Kidney (tissue), 14 donors: ENCODE results near the gene PLEKHH1. TPM values are rescaled to one million over a fixed set of nuclear protein-coding genes. Genes with fewer than 3 reads are reported as not detected.

Source experiments
- DNase-seq, 5 donors: peaks; one replicate each; pipeline ENCODE4 v3.0.0-alpha.2; 2013 to 2020
- FAIRE-seq: peaks from 2 replicates; lab custom pipeline; 2012; peaks lifted over from hg19 to GRCh38; lab: Jason Lieb, UNC
- H3K27ac ChIP-seq, 2 donors: one replicate each; pipeline ENCODE4 v1.7.0; 2013; ENCODE audit warnings: low read depth in 2 of 2, low read length in 2 of 2, inconsistent platforms in 1 of 2
- H3K27me3 ChIP-seq: one replicate; pipeline ENCODE4 v1.7.1; 2013; ENCODE audit warnings: low read length, inconsistent platforms; ENCODE audit not compliant: control insufficient read depth, insufficient read depth
- H3K36me3 ChIP-seq, 3 donors: one replicate each; pipeline versions ENCODE4 v1.7.0 to v1.7.1; 2013; ENCODE audit warnings: low read length in 3 of 3, control low read depth in 1 of 3, inconsistent platforms in 1 of 3; ENCODE audit not compliant: insufficient read depth in 3 of 3, control insufficient read depth in 2 of 3
- H3K4me1 ChIP-seq, 3 donors: one replicate each; pipeline versions ENCODE4 v1.7.0 to v1.7.1; 2013; ENCODE audit warnings: low read length in 3 of 3, inconsistent platforms in 1 of 3, low read depth in 1 of 3; ENCODE audit not compliant: control insufficient read depth in 2 of 3, insufficient read depth in 2 of 3
- H3K4me3 ChIP-seq, 3 donors: one replicate each; pipeline versions ENCODE4 v1.7.0 to v1.8.1; 2013; ENCODE audit warnings: low read length in 3 of 3, control low read depth in 1 of 3, inconsistent platforms in 1 of 3
- H3K9ac ChIP-seq, 3 donors: one replicate each; pipeline versions ENCODE4 v1.7.0 to v1.7.1; 2013; ENCODE audit warnings: low read length in 3 of 3, control low read depth in 1 of 3, inconsistent platforms in 1 of 3
- H3K9me3 ChIP-seq, 3 donors: one replicate each; pipeline versions ENCODE4 v1.7.0 to v1.7.1; 2013; ENCODE audit warnings: low read length in 3 of 3, control low read depth in 1 of 3, inconsistent platforms in 1 of 3; ENCODE audit not compliant: control insufficient read depth in 2 of 3, insufficient read depth in 1 of 3
- intact Hi-C: fragments of 100-400 bp; cut with DNase I; formaldehyde crosslinking; loops from one replicate; pipeline ENCODE4 v1.11.1; 2022
- polyA plus RNA-seq: library from polyadenylated mRNA; stranded (reverse); fragments of 350-450 nt; fragmentation: Illumina TruSeq; extraction: RNeasy Lipid Tissue Mini Kit (QIAGEN cat#74804); gene quantifications from one replicate; pipeline ENCODE4 v1.2.3, GENCODE V29; 2014; ENCODE audit warnings: low read depth, low replicate concordance; ENCODE audit not compliant: insufficient read depth
- total RNA-seq: library from RNA; stranded (reverse); fragmentation: NEBNext Ultra II Directional; extraction: Animal tissue kit (Norgen Biotek cat#: 25700); gene quantifications from one replicate; pipeline ENCODE4 v1.2.1, GENCODE V29; 2021
- TF ChIP-seq, protein P1 (sequence below): IDR thresholded peaks from 3 replicates; pipeline ENCODE4 v1.5.1; 2012; ENCODE audit warnings: mild to moderate bottlenecking, moderate library complexity, borderline replicate concordance; ENCODE audit not compliant: insufficient read depth; ENCODE audit errors: extremely low read depth
- donor health status: control.
- donor health status: control.
- donor health status: control.
- donor health status: control.
- donor health status: control.
- donor health status: DM: yes; HTN: yes; CAD: no.
- donor health status: Normal renal cell carcinoma (clear cell type).

Gene PLEKHH1
- total and polyA plus RNA-seq, 2 donors from 2014 or later: 9.1 to 26.2 TPM

DNA sequence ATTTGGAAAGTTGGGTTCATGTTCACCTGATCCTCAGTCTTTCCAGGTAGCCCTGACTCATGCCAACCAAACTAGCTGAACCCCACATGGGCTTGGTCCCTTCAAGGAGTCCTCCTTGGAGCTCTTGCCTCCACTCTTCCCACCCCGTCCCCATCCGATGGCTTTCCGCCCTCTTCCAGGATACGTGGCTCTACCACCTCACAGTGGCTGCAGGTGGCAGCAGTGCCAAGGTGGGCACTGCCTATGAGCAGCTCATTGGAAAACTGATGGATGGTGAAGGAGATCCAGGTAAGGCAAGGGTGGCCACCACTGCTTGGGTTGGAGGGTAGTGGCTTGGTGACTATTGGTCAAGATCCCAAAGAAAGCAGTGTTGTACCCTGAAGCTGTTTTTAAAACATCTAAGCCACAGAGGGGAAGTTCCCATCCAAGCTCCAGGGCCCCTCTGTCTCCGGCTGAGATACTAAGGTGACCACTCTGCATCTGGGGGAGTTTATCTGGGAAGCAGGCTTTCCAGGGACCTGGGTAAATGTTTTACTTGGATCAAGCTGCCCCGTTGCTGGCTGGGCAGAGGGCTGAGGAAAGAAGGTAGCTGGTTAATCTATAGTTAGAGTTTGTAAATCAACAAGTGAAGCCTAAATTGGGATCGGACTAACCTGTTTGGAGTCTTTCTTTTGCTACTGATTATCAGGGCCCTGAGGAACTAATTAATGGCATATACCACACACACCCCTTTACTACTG lies 43.3 kb downstream of the PLEKHH1 start:
- Histone ChIP-seq H3K27me3 (no peaks in the 10 kb centered on the region), H3K4me3 (no peak overlapping the region), H3K36me3 (peaks cover 0 to 5% (median 0%) of the 10 kb centered on the region in 3 donors), H3K27ac (peak overlapping the region in 1 of 2 donors; percentile 49), H3K4me1 (peaks cover 0 to 27% (median 22%) of the 10 kb centered on the region in 3 donors), H3K9ac (no peak overlapping the region), H3K9me3 (no peaks in the 10 kb centered on the region)
- FAIRE-seq: no peak
- DNase-seq: peak in 2 of 5 donors; percentile 38 to 55
- TF ChIP-seq, protein P1, sequence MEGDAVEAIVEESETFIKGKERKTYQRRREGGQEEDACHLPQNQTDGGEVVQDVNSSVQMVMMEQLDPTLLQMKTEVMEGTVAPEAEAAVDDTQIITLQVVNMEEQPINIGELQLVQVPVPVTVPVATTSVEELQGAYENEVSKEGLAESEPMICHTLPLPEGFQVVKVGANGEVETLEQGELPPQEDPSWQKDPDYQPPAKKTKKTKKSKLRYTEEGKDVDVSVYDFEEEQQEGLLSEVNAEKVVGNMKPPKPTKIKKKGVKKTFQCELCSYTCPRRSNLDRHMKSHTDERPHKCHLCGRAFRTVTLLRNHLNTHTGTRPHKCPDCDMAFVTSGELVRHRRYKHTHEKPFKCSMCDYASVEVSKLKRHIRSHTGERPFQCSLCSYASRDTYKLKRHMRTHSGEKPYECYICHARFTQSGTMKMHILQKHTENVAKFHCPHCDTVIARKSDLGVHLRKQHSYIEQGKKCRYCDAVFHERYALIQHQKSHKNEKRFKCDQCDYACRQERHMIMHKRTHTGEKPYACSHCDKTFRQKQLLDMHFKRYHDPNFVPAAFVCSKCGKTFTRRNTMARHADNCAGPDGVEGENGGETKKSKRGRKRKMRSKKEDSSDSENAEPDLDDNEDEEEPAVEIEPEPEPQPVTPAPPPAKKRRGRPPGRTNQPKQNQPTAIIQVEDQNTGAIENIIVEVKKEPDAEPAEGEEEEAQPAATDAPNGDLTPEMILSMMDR: no peak
- intact Hi-C loops: no loop called here

DNA sequence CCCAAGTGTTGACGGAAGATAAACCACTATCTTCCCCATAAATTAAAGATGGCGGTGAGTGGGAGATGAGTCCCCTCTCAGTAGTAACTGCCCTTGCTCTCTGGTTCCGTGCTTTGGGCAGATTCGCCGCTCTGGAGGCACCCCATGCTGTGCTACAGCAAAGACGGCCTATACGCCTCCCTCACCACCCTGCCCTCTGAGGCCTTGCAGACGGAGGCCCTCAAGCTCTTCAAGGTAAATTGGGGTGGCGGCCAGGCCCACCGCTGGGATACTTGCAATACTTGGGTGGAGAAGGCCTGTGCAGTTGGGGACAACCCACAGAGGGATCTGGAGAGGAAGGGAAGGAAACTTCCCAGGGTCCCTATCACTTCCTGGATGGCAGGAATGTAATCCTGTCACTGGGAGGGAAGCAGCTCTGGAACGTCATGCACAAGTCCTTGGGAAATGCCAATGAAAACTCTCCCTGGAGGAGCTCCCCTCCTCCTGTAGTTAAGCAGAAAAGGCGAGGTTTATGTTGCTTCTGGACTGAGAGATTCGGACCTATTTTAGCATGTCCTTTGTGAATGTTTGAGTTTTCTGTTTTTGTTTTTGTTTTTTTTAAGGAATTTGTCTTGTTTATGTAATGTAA lies 44.2 kb downstream of the PLEKHH1 start:
- Histone ChIP-seq H3K9ac (no peak overlapping the region), H3K27ac (no peak overlapping the region), H3K4me3 (no peak overlapping the region), H3K27me3 (no peaks in the 10 kb centered on the region), H3K4me1 (peaks cover 0 to 27% (median 22%) of the 10 kb centered on the region in 3 donors), H3K36me3 (peaks cover 0 to 5% (median 0%) of the 10 kb centered on the region in 3 donors), H3K9me3 (no peaks in the 10 kb centered on the region)
- TF ChIP-seq, protein P1: no peak
- FAIRE-seq (no peak), DNase-seq (peak in 1 of 5 donors; percentile 25)
- intact Hi-C loops: no loop called here

DNA sequence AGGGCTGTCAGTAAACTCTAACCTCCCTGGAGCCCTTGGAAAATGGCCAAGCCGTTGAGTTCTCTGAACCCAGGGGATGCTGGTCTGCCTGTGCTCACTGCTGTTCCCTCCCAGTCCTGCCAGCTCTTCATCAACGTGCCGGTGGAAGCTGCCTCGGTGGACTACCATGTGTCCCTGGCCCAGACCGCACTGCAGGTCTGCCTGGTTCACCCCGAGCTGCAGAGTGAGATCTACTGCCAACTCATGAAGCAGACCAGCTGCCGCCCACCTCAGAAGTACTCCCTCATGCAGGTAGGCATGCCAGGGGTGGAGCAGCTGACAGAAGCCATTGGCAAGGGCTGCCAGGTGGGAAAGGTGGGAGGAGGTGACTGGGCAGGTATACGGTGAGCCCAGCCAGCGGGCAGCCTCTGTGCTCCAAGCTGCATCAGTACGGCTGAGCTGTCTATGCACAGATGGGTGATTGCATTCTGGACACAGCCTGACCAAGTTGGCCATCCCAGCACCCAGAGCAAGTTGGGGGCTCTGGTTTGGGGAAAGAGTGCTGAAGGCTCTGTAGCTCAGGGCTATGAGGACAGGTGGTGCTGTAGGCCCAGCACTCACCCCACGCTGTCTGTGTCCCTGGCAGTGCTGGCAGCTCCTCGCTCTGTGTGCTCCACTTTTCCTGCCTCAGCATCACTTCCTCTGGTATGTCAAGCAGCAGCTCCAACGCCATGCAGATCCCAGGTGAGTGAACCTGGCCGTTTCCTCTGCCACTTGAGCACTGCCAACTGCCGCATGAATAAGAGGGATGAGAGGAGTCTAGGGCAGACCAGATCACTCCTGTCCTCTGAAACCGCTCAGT lies 45.0 kb downstream of the PLEKHH1 start:
- FAIRE-seq: no peak
- no peaks in the 10 kb centered on the region for H3K27me3 ChIP-seq

More for the DNA sequence above, 45.0 kb downstream of the PLEKHH1 start:
- no peak for DNase-seq
- Histone ChIP-seq H3K27ac (no peak overlapping the region), H3K9ac (no peak overlapping the region), H3K4me3 (no peak overlapping the region), H3K9me3 (no peaks in the 10 kb centered on the region), H3K4me1 (peaks cover 0 to 27% (median 19%) of the 10 kb centered on the region in 3 donors), H3K36me3 (peaks cover 0 to 5% (median 0%) of the 10 kb centered on the region in 3 donors)
- TF ChIP-seq, protein P1: no peak
- intact Hi-C loops: no loop called here
